ENCODE measurements around the gene BEST3.
"Not testable (repeated sequence)": the region's sequence is repeated elsewhere in the genome, so short reads cannot be mapped to it uniquely, and the experiment has no call there.

BEST3 gene

GRCh38 chr12:69688021-69688420 is 11.1 kb downstream of the BEST3 start:
- DNase-seq (ENCODE audit: low spot score), result peak; percentile 12

DNA sequence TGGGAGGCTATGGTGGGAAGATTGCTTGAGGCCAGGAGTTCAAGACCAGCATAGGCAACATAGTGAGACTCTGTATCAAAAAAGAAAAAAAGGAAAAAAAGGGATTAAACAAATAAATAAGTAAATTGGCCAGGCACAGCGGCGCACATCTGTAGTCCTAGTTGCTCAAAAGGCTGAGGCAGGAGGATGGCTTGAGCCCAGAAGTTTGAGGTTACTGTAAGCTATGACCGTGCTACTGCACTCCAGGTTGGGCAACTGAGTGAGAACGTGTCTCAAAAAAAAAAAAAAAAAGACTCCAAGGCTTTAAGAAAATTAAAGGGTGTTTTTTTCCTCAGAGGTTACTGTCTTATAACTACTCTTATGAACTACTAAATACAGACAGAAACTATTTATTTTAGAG is 11.7 kb downstream of the BEST3 start:
- no peak for DNase-seq (ENCODE audit: low spot score)

- no peak for DNase-seq (ENCODE audit: low spot score)
Observed at GRCh38 chr12:69686731-69687130, 12.4 kb downstream of the BEST3 start.

DNA sequence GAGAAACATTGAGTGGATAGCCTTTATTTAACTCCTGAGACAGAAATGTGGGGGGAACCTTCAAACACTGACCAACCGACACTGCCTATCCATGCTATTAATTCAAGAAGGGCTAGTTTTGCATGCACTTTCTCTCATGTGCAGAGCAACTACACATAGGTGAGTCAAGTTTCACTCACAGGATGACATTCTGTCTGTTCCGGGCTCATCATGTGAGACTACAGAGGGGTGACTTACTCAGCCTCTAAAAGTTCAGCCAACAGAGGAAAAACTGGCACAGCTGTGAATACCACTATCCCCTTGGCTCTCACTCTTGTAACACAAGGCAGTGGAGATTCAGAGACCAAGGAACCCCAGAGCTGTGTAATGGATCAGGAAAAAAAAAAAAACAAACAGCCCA is 13.3 kb downstream of the BEST3 start:
- DNase-seq (ENCODE audit: low spot score), result no peak

DNA sequence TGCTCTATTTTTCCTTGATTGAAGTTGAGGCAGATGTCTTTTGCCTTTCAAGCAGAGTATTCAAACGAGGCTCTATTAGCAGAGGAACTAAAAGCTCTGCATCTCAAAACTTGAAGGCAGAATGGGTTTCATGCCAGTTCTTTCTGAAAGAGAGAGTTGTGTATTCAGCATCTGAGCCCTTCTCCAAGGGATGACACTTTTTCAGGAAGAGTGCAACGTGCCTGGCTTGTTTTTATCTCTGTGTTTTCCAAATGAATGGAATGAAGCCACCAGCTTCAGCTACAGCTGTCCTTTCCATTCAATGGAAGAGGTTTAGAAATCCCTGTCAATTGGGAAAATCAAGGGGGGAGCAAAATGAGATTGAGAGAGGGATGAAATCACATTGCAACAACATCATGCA is 14.6 kb downstream of the BEST3 start:
- no peak for DNase-seq (ENCODE audit: low spot score)

DNA sequence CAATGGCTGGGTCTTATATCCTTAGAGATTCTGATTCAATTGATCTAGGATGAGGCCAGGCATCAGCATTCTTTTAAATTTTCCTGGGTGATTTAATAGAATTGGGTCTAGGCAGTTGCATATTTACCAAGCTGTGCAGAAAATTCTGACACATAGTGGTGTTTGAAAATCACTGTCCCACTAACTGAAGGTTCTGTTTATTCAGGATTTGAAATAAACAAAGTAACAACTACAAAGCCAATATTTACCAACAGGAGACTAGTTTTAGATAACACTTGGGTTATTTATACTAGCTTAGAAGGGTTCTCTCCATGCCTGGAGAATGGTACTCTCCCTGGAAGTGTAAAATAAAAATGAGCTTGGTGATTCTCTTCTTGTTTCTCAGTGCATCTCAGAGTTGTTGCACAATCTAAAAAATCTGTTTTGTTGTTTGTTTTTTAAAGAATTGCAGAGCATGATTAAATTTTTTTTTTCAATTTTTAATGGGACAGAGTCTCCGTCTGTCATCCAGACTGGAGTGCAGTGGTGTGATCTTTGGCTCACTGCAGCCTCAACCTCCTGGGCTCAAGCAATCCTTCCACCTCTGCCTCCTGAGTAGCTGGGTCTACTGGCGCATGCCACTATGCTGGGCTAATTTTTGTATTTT is 16.9 kb downstream of the BEST3 start:
- DNase-seq (ENCODE audit: low spot score), result no peak

GRCh38 chr12:69679119-69679518 is 20.0 kb downstream of the BEST3 start:
- no peak for DNase-seq (ENCODE audit: low spot score)

DNA sequence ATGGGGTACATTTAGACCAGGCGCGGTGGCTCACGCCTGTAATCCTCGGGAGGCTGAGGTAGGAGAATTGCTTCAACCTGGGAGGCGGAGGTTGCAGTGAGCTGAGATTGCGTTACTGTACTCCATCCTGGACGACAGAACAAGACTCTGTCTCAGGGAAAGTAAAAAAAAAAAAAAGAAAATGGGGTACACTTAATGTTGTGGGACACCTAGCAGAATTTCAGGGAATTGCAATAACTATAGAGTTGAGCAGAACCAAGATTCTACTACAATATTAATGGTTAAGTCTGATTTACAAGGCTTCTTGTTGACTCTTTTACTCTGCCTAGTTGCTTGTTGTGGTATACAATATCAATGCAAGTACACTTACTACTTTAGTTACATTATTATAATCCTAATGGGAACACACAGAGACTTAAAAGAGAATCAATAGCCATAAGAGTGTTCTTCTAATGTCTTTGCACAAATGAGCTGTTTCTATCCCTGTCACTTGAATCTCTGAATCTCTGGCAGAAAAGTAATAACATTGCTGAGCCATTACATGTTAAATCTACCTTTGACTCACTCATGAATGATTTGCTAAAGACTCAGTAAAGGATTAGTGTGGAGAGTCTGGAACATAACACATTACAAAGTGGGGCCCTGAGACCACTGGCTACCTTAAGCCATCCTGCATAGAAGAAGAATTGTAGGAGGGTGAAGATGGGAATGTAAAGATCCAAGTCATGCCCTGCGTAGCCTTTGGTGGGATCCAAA is 22.7 kb downstream of the BEST3 start:
- DNase-seq (ENCODE audit: low spot score), result no peak

DNA sequence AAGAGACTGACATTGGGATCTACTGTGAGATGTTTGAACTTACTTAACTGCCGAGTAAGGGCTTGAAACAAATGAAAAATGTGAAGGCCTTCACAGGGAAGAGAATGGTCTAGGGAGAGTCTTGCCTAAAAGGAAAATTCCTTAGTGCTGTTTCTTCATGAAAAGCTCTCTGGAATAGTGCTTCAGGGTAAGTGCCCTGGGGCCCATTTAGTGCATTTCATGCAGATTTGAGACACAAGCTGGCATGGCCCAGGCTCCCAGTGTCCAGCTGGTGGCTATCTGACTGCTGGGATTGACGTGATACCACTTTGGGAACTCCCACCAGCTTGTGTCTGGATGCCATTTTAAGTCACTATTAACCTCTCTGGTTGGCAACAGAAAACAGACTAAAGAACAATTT is 26.9 kb downstream of the BEST3 start:
- DNase-seq (ENCODE audit: low spot score), result no peak

DNA sequence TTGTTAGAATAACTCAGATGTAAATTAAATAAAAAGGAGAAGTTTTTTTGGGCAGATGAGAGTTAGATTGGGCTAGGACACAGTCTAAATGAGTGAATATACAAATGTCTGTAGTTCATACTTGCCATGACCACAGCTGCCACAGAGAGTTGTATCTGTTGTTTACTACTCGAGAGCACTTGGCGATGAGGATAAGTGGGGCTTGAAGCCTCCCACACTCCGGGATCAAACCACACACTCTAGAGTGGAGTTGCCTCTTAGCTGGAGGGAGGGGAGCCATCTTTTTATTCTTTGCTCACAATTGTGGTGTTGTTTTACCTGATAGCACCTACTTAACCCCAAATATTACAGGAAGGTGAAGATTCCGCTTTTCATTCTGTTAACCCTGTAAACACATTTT is 27.5 kb downstream of the BEST3 start:
- DNase-seq (ENCODE audit: low spot score), result no peak

DNA sequence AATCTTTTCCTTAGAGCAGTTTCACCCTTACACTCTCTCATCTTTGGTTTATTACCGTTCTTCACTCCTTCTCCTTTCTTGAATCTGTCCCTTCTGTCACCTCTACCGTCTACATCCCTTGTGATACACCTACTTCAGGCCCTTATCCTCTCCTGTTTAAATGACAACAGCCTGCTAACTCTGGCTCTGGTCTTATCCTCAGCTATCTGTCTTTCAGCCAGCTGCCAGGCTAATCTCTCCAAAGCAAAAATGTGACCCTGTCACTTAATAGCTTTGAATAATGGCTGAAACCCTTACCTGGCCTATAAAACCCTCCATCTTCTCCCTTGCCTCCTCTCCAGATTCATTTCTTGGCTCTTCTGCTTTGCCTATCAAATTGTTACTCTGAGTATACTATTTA is 32.3 kb downstream of the BEST3 start:
- no peak for DNase-seq (ENCODE audit: low spot score)

GRCh38 chr12:69664930-69665377 is 34.1 kb downstream of the BEST3 start:
- DNase-seq (ENCODE audit: low spot score), result not testable (repeated sequence)

GRCh38 chr12:69663726-69664125 is 35.4 kb downstream of the BEST3 start:
- DNase-seq (ENCODE audit: low spot score), result no peak

GRCh38 chr12:69662764-69663163 is 36.3 kb downstream of the BEST3 start:
- DNase-seq (ENCODE audit: low spot score), result no peak

DNA sequence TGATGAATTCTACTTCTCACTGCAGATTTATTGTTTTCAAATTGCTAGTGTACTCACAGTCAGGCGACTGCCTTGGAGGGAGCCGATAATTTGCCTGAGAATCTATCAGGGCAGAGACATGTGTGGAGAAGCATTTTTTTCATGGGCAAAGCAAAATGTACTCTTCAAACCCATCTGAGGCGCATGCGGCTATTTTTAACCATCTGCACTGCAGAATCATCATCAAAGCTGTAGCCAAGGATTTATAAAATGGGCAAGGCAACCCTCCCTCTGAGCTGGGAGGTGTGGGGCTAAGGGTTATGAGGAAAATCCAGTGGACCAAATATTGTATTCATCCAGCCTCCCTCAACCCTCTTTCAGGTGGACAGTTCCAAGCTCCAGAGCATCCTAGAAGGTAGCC is 37.7 kb downstream of the BEST3 start:
- DNase-seq (ENCODE audit: low spot score), result no peak

DNA sequence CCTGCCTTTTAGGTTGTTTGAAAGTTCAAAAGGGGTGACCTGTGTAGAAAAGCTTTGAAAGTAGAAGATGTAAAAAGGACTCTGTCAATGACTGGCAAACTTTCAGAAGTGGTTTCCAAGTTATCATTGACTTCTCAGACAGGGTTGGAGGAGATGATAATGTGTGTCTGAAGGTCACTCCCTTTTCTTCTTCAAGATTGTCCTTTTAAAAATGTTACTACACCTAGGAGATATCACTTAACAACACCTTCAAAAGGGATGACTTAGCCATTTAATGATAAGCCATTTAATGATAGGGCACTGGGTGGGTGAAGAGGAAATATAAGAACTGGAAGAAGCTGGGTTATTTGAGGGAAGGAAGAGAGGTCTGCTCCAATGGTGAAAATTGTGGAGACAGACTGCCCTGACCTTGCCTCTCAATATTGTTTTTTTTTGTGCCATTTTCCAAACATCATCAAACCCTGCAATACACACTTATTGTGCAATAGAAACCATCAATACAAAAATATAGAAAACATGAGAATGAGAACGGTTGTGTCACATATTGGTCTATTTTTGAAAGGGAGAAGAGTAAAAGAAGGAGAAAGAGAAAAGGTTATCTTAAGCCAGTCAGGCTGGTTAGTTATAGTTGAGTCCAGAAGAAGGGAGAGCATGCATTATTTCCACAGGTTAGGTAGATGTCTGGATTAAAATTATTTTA is 38.8 kb downstream of the BEST3 start:
- no peak for DNase-seq (ENCODE audit: low spot score)

- DNase-seq (ENCODE audit: low spot score), result no peak
Observed at GRCh38 chr12:69658203-69658602, 40.9 kb downstream of the BEST3 start.

DNA sequence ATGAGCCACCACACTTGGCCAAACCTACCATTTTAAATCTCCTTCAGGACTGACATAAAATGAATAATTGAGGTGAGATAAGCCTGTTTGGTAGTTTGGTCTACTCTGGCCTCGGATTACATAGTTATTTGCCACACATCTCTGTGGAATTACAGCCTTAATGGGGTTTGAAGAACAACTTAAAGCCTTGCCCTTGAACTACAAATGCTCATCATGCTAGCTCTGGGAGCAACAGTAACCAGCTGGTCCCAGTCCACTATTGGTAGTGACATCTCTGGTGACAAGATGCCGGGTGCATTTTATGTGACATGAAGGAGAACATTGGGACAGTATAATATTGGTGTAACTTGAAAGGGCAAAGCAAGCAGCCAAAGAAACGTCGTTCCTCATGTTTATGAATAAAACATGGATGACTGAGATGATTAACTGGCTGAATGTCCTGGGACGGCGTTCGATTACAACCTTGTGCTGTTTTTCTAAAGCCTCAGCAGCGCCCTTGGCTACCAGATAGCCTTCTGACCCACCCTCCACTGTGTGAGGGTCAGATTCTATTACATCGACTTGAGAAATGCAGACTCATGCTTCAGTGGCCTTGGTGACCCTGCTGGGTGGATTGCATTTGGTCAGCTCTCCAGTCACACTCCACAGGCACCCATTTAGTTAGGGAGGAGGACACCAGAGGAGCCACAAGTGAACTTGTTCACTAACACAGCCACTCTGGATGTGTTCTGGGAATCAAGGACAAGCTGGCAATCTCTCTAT is 41.5 kb downstream of the BEST3 start:
- no peak for DNase-seq (ENCODE audit: low spot score)

- no peak for DNase-seq (ENCODE audit: low spot score)
Observed at GRCh38 chr12:69655616-69656340, 43.3 kb downstream of the BEST3 start.

DNA sequence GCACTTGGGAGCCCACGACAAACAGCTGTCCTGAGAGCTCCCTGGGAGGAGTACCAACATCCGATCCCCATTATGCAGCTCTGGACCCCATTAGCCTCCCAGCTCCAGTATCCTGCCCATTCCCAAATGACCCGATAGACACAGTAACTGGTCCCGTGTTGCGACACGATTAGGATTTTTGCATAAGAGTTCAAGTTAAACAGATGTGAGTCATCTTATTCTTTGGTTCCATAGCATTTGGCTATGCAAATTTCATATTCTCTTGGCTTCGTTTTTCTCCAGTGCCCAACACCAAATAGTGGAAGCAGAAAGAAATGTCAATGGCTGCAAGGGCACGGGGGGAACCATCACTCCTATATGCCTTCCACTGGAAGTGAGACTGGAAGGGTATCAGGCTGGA is 45.4 kb downstream of the BEST3 start:
- no peak for DNase-seq (ENCODE audit: low spot score)

GRCh38 chr12:69651922-69652321 is 47.2 kb downstream of the BEST3 start:
- DNase-seq (ENCODE audit: low spot score), result no peak

GRCh38 chr12:69649529-69649928 is 49.6 kb downstream of the BEST3 start:
- DNase-seq (ENCODE audit: low spot score), result no peak

All from kidney capillary endothelial cell (primary cell).